ENCODE results near the gene NPPB. TPM values are rescaled to one million over a fixed set of nuclear protein-coding genes. Genes with fewer than 3 reads are reported as not detected.

Gene NPPB
- total and polyA plus RNA-seq, 2 experiments from 2014 or later, result 0.95 TPM; not detected in 1

DNA sequence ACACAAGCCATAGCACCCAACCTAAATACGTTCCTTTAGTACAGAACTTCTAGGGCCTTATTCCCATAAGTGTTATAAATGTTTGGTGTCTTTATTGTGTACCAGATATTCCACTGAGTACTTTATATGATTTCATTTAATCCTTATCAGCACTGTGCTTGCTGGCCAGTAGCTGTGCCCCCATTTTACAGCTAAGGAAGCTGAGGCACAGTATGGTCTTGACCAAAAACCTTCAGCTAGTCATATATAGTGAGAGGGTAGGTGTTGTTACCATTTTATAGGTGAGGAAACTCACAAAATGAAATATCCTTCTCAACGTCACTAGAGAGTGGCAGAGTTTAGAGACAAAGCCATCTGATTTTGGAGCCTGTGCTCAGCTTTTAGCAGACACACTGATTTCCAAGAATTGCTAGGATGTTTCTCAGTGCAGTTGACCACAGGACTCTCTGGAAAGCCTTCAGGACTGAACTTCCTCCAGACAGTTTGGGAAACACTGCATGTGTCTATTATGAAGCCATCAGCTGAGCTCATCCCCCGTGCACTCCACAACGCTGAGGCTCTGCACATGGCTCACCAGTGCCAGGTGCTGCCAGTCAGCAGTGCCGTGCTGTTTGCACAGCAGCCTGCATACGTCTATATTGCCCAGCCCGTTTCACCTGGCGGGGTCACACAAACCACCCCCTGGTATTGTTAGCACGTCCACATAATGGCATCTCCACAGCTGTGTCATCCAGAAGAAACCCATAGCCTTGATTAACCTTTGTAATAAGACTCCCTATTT lies 26.6 kb downstream of the NPPB start:
- H3K4me3 Mint-ChIP-seq, result no peak overlapping the region
- Histone ChIP-seq H3K79me2 (replicated peaks; ENCODE audit: insufficient read depth) (no peaks in the 10 kb centered on the region), H3K4me1 (ENCODE audit: insufficient read depth) (no peaks in the 10 kb centered on the region), H3K4me2 (no peak overlapping the region), H3K36me3 (ENCODE audit: insufficient read depth) (peaks cover 67% of the 10 kb centered on the region), H3K27me3 (ENCODE audit: insufficient read depth) (no peaks in the 10 kb centered on the region), H3K4me3 (no peak overlapping the region), H3K27ac (ENCODE audit: low read depth) (no peak overlapping the region), H3K9me2 (ENCODE audit: insufficient read depth) (no peaks in the 10 kb centered on the region), H2AFZ (no peak overlapping the region), H3F3A (replicated peaks; ENCODE audit: low read depth) (peaks cover 29% of the 10 kb centered on the region), H4K20me1 (replicated peaks; ENCODE audit: insufficient read depth) (peaks cover 15% of the 10 kb centered on the region; the same call in 1 of the 2 replicates)
- H3K27me3 Mint-ChIP-seq (ENCODE audit: insufficient read depth, low read depth, poor library complexity), result no peaks in the 10 kb centered on the region
- H3K4me1 Mint-ChIP-seq, result no peaks in the 10 kb centered on the region
- H3K9me3 Mint-ChIP-seq, result no peaks in the 10 kb centered on the region
- DNase-seq (ENCODE audit: low spot score), result no peak
- no peak overlapping the region for H3K27ac Mint-ChIP-seq
- TF ChIP-seq EZH2phosphoT487 (IDR thresholded peaks at IDR 0.05; ENCODE audit: unreplicated experiment) (no peak), CTCF (conservative IDR thresholded peaks at IDR 0.05; ENCODE audit: low read depth in 2 of 2) (no peak), EZH2 (IDR thresholded peaks at IDR 0.05; ENCODE audit: low read depth, unreplicated experiment) (no peak), ZNF114 (CRISPR knock-in tag; IDR thresholded peaks at IDR 0.05) (no peak), ZNF331 (CRISPR knock-in tag; IDR thresholded peaks at IDR 0.05; ENCODE audit: low read depth) (no peak), JUNB (IDR thresholded peaks at IDR 0.05; ENCODE audit: unreplicated experiment) (no peak), POLR2AphosphoS5 (IDR thresholded peaks at IDR 0.05; ENCODE audit: low read depth) (no peak), STAT1 (IDR thresholded peaks at IDR 0.05; ENCODE audit: unreplicated experiment) (no peak), ETS1 (IDR thresholded peaks at IDR 0.05) (no peak), NANOG (IDR thresholded peaks at IDR 0.05; ENCODE audit: borderline replicate concordance) (no peak), CREB1 (CRISPR knock-in tag; IDR thresholded peaks at IDR 0.05; ENCODE audit: low read depth) (no peak)
- TF ChIP-seq, protein P1, sequence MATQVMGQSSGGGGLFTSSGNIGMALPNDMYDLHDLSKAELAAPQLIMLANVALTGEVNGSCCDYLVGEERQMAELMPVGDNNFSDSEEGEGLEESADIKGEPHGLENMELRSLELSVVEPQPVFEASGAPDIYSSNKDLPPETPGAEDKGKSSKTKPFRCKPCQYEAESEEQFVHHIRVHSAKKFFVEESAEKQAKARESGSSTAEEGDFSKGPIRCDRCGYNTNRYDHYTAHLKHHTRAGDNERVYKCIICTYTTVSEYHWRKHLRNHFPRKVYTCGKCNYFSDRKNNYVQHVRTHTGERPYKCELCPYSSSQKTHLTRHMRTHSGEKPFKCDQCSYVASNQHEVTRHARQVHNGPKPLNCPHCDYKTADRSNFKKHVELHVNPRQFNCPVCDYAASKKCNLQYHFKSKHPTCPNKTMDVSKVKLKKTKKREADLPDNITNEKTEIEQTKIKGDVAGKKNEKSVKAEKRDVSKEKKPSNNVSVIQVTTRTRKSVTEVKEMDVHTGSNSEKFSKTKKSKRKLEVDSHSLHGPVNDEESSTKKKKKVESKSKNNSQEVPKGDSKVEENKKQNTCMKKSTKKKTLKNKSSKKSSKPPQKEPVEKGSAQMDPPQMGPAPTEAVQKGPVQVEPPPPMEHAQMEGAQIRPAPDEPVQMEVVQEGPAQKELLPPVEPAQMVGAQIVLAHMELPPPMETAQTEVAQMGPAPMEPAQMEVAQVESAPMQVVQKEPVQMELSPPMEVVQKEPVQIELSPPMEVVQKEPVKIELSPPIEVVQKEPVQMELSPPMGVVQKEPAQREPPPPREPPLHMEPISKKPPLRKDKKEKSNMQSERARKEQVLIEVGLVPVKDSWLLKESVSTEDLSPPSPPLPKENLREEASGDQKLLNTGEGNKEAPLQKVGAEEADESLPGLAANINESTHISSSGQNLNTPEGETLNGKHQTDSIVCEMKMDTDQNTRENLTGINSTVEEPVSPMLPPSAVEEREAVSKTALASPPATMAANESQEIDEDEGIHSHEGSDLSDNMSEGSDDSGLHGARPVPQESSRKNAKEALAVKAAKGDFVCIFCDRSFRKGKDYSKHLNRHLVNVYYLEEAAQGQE (IDR thresholded peaks at IDR 0.05; ENCODE audit: unreplicated experiment), result no peak
- TF ChIP-seq, protein P2, sequence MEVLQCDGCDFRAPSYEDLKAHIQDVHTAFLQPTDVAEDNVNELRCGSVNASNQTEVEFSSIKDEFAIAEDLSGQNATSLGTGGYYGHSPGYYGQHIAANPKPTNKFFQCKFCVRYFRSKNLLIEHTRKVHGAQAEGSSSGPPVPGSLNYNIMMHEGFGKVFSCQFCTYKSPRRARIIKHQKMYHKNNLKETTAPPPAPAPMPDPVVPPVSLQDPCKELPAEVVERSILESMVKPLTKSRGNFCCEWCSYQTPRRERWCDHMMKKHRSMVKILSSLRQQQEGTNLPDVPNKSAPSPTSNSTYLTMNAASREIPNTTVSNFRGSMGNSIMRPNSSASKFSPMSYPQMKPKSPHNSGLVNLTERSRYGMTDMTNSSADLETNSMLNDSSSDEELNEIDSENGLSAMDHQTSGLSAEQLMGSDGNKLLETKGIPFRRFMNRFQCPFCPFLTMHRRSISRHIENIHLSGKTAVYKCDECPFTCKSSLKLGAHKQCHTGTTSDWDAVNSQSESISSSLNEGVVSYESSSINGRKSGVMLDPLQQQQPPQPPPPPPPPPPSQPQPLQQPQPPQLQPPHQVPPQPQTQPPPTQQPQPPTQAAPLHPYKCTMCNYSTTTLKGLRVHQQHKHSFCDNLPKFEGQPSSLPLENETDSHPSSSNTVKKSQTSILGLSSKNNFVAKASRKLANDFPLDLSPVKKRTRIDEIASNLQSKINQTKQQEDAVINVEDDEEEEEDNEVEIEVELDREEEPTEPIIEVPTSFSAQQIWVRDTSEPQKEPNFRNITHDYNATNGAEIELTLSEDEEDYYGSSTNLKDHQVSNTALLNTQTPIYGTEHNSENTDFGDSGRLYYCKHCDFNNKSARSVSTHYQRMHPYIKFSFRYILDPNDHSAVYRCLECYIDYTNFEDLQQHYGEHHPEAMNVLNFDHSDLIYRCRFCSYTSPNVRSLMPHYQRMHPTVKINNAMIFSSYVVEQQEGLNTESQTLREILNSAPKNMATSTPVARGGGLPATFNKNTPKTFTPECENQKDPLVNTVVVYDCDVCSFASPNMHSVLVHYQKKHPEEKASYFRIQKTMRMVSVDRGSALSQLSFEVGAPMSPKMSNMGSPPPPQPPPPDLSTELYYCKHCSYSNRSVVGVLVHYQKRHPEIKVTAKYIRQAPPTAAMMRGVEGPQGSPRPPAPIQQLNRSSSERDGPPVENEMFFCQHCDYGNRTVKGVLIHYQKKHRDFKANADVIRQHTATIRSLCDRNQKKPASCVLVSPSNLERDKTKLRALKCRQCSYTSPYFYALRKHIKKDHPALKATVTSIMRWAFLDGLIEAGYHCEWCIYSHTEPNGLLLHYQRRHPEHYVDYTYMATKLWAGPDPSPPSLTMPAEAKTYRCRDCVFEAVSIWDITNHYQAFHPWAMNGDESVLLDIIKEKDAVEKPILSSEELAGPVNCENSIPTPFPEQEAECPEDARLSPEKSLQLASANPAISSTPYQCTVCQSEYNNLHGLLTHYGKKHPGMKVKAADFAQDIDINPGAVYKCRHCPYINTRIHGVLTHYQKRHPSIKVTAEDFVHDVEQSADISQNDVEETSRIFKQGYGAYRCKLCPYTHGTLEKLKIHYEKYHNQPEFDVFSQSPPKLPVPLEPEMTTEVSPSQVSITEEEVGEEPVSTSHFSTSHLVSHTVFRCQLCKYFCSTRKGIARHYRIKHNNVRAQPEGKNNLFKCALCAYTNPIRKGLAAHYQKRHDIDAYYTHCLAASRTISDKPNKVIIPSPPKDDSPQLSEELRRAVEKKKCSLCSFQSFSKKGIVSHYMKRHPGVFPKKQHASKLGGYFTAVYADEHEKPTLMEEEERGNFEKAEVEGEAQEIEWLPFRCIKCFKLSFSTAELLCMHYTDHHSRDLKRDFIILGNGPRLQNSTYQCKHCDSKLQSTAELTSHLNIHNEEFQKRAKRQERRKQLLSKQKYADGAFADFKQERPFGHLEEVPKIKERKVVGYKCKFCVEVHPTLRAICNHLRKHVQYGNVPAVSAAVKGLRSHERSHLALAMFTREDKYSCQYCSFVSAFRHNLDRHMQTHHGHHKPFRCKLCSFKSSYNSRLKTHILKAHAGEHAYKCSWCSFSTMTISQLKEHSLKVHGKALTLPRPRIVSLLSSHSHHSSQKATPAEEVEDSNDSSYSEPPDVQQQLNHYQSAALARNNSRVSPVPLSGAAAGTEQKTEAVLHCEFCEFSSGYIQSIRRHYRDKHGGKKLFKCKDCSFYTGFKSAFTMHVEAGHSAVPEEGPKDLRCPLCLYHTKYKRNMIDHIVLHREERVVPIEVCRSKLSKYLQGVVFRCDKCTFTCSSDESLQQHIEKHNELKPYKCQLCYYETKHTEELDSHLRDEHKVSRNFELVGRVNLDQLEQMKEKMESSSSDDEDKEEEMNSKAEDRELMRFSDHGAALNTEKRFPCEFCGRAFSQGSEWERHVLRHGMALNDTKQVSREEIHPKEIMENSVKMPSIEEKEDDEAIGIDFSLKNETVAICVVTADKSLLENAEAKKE (CRISPR knock-in tag; IDR thresholded peaks at IDR 0.05), result no peak
- peaks cover 75% of the 10 kb centered on the region for H3K36me3 Mint-ChIP-seq (ENCODE audit: low read depth)
- ATAC-seq, result no peak

Data from GM23338 (cell line).